Stomach (tissue), 4 donors: ENCODE data around the gene TRIM4.

Experiments
- CTCF ChIP-seq, 7 experiments: fragments of 450-650 bp in 4 of 7; fragments of 200-600 bp in 3 of 7; sonication (generic) in 3 of 7; IDR thresholded peaks; one replicate each; pipeline ENCODE4 v1.5.1; 2016 to 2019; ENCODE audit warnings: antibody characterized with exemption in 7 of 7, control low read depth in 2 of 7, mild to moderate bottlenecking in 1 of 7
- EP300 ChIP-seq: sonication (generic); formaldehyde crosslinking; IDR thresholded peaks from one replicate; pipeline ENCODE4 v1.6.1; 2017; ENCODE audit warnings: antibody characterized with exemption
- POLR2AphosphoS5 ChIP-seq, 3 donors: sonication (generic); formaldehyde crosslinking; IDR thresholded peaks; one replicate each; pipeline ENCODE4 v1.6.1; 2016; ENCODE audit warnings: antibody characterized with exemption in 3 of 3

GRCh38 chr7:99953649-99954048 lies 34.3 kb upstream of the TRIM4 start:
- TF ChIP-seq CTCF (IDR thresholded peaks at IDR 0.05) (no peak), EP300 (no peak), POLR2AphosphoS5 (IDR thresholded peaks at IDR 0.05) (no peak)
